Myocyte (in vitro differentiated cells): ENCODE measurements around the gene STMN3. TPM values are rescaled to one million over a fixed set of nuclear protein-coding genes. Genes with fewer than 3 reads are reported as not detected.
"Not testable (repeated sequence)": the region's sequence is repeated elsewhere in the genome, so short reads cannot be mapped to it uniquely, and the experiment has no call there.

ENCODE experiments used
- DNase-seq: peaks from one replicate; pipeline ENCODE4 v3.0.0-alpha.2; 2012; ENCODE audit warnings: low read depth
- total RNA-seq: library from RNA; depleted of rRNA; stranded (reverse); fragments of >200 nt; gene quantifications from 2 replicates; pipeline ENCODE4 v1.2.3, GENCODE V29; 2014

Gene STMN3
- total RNA-seq, 1 donor from 2014 or later = 14.7 TPM

DNA sequence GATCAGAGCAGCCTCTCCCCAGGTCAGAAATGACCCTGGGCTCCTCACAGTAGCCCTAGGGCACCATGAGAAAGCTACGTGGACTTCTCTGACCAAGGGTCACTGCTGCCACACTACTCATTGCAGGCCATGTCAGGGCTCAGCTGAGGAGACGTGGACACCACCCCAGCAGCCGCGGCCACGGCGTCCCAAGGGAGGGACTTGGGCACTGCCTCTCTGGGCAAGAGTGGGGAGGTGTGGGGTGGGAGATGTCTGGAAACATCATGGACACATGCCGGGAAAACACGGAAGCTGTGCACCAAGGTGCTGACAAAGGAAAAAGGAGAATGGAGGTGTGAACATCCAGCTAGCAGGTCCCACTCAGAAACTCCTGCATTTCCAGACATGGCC is 35.4 kb downstream of the STMN3 start:
- DNase-seq = no peak

DNA sequence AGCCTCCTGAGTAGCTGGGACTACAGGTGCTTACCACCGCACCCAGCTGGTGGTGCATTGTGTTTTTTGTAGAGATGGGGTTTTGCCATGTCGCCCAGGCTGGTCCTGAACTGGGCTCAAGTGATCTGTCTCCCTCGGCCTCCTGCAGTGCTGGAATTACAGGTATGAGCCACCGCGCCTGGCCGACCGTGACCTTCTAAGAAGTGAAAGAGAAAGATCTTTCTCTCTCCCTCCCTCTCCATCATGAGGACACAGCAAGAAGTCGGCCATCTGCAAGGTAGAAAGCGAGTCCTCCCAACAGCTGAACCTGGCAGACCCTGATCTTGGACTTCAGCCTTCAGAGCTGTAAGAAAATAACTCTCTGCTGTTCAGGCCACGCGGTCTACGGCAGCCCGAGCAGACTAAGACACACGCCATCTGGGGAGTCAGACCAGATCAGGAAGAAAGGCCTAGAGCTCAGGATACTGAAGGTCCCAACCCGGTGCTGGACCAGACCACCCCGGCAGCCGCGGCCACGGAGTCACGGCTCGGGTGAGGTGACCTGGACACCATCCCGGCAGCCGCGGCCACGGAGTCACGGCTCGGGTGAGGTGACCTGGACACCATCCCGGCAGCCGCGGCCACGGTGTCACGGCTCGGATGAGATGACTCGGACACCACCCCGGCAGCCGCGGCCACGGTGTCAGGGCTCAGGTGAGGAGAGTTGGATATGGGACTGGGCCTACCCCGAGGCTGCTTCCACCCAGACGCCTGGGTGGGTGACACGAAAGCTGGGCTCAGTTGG is 35.9 kb downstream of the STMN3 start:
- DNase-seq = no peak

DNA sequence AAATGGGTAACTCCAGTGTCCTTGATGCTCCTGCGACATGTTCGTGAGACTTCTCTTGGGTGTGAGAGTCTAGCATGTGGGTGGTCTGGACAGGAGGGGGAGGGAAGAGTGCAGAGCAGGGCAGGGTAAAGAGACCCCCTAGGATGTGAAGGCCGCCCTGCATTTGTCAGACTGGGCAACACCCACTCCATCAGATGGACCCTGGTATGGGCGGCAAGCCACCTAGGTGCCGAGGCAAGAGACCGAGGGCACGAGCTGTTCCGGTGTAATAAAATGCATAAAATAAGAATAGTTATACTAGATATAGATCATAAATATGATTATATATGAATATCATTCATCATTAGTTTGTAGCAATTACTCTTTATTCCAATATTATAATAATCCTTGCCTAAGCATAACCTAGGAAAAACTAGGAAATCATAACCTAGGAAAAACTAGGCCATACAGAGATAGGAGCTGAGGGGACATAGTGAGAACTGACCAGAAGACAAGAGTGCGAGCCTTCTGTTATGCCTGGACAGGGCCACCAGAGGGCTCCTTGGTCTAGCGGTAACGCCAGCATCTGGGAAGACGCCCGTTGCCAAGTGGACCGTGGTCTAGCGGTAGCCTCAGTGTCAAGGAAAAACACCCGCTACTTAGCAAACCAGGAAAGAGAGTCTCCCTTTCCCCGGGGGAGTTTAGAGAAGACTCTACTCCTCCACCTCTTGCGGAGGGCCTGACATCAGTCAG is 39.2 kb downstream of the STMN3 start:
- not testable (repeated sequence) for DNase-seq

DNA sequence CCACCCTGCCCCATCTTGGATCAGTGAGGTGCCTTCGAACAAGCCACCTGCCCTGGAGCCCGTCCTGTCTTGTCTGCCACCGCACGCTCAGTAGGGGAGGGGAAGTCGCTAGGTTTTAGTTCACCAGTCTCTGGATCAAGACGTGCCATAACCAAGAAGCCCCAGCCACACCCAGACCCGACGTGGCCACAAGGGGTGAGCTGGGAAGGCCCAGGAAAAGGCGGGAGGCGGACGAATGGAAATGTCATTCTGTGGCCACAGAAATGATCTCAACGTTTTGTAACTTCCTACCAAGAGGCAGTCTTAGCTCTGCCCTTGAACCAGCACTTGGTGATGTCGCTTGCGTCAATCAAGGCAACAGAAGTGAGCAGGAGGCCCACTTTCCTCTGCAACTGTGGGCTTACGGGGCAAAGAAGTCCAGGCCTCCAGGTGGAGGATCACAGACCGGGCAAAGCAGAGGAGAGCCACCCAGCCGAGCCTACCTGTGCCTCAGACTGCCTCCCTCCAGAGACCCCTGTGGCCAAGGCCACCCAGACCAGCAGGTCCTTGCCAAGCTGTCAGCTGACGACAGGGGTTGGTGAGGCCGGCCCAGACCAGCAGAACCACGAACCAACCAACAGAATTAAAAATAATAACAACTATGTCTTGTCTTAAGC is 40.8 kb downstream of the STMN3 start:
- DNase-seq = peak; percentile 33

DNA sequence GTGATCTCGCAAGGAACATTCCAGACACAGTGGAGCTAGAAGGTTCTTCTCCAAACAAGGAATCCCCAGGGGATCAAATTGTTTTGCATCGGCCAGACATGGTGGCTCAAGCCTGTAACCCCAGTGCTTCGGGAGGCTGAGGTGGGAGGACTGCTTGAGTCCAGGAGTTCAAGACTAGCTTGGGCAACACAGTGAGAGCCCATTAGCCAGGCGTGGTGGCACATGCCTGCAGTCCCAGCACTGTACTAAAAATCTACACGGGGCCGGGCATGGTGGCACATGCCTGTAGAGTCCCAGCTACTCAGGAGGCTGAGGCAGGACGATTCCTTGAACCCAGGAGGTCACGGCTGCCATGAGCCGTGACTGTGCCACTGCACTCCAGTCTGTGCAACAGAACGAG is 41.6 kb downstream of the STMN3 start:
- no peak for DNase-seq

DNA sequence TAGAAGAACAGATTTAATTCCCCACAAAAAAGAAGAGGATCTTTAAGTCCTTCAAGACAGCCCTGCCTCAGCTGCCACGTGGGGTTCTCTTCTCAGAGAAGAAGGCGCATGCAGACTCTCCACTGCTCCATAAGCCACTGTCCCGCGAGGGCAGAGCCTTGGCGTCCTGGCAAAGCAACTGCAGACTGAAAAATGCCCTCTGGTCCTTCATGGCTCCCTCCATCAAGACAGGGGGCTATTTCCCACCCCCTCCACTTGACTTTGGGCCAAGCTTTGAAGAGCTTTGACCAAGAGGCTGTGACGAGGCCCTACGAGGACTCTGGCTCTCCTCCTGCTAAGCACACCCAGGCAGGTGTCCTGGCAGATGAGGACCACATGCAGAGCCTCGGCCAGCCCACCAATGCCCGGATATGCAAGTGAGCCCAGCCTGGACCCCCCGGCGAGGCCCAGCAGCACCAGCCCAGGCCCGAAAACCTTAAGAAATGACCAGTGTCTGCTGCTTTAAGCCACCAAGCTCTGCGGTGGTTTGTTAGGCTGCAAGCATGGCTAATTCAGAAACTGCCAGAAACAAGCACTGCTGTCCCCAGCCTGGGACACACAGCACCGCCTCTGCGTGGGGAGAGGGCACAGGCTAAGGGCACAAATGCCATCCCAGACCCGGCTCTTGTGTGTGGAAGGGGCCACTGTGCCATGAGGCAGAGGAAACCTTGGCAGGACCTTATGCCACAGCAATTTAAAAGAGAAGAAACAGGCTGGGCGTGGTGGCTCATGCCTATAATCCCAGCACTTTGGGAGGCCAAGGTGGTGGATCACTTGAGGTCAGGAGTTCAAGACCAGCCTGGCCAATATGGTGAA is 42.4 kb downstream of the STMN3 start:
- DNase-seq = no peak

DNA sequence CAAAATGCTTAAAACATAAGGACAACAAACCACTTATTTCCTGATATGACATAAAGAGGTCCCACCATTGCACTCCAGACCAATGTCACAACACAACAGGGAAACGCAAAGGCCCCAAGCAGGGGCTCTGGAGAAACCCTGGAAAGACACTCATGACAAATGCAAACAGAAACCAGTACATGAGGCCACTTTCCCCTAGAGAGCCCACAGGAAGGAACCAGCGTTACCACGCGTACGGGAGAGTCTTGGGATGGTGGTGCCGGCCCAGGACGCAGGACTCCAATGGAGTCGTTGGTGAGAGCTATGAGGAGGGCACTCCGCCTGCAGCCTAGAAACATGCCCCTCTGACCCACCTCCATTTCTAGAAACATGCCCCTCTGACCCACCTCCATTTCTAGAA is 46.5 kb downstream of the STMN3 start:
- no peak for DNase-seq

DNA sequence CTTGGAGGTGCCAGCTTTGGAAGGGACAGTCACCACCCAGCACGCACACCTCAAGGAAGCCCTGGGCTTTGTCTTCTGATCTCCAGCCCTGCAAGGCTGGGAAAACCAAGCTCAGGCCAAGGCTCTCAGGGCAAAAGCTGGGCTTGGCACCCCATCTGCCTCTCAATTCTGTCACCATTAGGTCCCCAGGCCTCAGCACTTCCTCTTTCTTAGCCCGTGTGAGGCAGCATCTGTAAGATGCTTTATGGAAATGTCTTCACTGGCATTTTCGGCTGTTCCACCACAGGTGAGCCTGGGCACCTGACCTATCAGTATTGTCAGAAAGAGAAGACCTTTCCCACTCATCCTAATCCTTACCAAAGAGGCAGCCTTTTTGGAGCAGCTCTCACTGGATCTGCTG is 50.9 kb downstream of the STMN3 start:
- no peak for DNase-seq

DNA sequence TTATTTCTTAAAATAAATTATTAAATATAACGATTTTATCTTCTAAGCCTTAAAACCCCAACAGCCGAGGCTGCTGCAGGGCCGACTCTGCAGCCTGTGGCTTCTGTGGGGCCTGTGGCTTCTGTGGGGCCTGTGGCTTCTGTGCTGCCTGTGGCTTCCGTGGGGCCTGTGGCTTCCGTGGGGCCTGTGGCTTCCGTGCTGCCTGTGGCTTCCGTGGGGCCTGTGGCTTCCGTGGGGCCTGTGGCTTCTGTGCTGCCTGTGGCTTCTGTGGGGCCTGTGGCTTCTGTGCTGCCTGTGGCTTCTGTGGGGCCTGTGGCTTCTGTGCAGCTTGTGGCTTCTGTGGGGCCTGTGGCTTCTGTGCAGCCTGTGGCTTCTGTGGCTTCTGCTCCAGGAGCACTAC is 51.5 kb downstream of the STMN3 start:
- DNase-seq = not testable (repeated sequence)

DNA sequence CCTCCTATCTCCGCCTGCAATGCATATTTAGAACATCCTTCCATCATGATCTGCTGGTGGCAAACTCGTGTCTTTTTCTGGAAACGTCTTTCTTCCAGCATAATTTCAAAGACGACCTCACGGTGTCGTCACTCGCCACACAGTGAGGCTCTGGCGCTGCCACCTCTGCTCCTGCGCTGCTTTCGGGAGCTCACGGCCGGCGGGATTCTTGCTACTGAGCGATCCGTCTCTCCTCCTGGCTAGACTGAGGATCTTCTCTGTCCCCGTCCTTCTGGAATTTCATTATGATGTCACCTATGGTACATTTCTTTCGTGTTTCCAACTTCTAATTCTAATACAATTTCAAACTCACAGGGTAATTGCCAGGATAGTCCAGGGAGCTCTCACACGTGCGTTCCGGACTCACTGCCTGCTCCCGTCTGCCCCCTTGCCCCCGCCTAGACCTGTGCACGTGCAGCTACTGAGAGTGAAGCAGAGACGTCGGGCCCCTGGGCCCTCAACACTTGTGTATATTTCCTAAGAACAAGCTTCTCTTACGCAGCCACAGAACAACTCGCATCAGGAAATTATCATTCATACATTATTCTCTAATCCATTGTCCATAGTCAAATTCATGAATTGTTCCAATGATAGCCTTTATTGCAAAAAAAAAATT is 53.7 kb downstream of the STMN3 start:
- DNase-seq = no peak

DNA sequence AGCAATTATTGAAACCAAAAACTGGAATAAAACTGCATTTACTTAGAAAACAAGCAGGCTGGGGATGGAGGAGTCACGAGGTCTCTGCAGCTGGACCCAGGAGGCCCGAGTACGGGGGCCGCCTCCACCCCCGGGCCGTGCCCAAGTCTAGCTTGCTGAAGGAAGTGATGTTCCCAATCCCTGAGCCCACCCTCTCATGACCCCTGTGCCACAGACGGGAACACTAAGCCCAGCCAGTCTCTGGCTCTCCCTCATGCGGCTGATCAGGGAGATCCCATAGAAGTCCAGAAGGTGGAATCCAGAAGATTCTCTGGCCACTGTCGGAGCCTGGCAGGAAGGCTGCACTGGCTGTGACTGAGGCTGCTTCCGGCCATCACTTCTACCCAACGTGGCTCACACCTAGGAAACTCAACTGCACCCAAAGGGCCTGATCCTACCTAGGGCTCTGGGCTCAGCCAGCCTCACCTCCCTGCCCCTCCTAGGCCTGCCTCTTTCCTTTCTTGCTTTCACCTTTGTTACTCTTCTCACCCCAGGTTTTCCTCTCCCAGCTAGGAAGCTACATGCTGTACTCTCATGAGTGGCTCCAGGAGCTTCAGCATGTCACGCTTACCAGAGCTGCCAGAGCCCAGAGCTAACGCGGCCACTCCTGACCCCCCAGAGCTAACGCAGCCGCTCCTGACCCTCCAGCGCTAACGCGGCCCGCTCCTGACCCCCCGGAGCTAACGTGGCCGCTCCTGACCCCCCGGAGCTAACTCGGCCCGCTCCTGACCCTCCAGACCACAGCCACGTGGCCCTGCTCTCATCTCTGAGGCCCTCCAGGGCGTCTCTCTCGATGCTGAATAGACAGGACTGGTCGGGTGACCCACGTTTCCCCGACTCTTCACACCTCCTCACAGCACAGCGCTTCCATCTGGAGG is 54.5 kb downstream of the STMN3 start:
- no peak for DNase-seq

DNA sequence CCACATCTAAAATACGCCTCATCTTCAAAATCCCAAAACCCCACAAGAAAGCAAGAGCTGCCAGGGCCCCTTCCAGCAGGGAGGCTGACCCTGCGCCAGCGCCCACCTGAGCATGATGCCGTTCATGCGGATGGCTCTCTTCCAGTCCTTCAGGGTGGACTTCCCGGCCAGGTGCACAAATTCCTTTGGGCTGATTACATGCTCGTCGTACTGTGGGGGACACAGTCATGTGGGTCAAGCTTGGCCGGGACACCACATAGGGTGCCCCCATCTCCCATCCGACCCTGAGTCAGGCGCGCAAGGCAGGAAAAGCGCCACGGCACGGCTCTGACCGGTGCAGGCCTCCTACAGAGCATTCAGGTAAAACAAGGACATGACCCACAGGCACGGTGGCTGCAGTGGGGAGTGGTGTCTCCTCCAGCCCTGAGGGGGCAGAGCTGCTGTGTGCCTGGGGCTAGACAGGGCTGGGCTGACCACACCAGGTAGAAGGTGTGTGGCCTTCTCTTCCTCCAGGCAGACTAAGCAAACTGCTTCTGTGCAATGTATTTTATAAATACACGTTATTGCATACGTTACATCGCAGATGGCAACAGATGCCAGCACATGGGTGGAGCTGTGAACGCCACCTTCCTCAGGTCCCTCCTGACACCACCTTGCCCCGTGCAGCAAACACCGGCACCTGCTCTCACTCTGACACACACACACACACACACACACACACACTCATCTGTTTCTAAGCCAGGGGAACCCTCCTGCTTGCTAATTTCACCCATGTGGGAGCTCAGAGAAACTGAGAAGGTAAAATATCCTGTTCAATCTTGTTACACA is 55.4 kb downstream of the STMN3 start:
- no peak for DNase-seq

DNA sequence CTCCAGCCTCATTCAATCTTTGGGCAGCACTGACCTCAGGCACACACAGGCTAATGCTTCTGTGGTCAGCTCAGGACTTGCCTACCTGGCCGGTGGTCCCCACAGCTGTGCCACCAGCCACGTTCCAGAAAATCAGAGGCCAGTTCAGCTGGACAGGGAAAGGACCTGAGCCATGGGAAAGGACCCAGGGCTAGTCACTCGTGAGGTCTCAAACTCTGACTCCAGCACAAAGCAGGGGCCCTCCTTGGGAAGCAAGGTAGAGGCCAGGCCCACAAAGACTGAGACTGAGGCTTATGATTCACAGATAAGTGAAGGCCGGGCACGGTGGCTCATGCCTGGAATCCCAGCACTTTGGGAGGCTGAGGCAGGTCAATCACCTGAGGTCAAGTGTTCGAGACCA is 56.8 kb downstream of the STMN3 start:
- no peak for DNase-seq

DNA sequence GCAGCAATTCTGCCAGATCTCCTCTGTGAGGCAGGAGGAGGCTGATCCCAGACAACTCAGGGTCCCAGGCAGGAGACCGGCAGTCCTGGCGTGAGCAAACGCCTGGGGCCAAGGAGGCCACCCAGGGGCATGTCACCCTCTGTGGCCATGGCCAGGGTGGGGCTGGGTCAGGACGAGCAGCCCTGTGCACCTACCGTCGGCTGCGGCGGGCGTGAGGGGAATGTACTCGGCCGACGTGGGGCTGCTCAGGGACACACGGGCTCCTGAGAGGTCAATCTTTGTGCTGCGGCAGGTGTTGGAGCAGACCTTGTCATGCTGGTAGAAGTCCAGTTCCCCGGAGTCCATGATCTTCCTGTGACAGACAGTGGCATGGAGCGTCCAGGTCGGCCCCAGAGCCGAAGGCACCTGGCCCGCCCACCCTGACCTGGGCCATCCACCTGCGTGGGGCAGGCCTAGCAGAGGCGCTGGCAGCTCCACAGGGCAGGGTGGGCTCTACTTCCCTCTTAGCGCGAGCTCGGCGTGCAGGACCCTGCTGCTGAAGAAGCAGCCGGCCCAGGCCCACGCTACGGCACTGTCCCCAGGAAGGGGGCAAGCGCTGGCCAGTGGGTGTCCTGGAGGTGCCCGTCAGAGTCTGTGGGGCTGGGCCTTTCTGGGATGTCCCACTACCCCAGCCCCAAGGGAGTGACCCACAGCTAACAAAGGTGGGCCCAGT is 57.7 kb downstream of the STMN3 start:
- DNase-seq = no peak

DNA sequence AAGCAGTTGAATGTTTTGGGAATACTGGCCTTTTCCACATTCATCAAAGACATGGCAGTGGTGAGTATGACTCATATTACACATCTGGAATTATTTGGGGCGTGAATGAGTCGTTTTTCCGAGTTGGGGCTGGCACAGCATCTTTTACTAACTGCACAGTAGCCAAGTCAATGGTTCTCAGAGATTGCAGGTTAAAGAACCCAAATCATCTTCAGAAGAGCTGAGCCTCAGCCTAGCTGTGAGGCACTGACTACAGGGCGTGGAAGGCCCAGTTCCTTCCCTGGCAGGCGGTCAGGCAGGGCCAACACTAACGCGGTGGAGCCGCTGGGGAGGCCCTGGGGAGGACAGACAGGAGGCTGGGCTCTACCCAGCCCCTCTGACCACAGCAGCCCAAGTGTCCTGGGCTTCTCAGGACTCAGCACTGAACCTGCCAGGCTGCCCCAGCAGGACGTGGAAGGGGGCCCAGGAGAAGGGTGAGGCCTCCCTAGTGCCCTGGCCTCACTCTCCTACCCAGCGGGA is 59.1 kb downstream of the STMN3 start:
- DNase-seq = no peak

DNA sequence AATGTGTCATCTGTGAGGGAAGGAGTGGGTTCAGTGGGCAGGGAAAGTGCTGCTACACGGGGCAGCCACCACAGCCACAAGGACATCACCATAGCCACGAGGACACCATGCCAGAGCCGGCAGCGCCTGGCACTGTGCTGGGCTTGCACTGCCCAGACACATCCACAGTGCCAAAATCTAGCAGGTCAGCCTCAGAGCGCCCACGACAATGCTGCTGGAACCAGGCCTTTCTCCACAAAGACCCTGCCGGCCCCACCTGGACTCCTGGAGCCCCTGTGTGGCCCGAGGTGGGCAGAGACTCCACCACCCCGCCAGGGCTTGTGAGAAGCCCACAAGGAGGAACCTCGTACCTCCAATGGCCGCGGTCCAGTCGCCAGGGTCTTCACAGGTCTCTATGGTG is 60.6 kb downstream of the STMN3 start:
- no peak for DNase-seq

DNA sequence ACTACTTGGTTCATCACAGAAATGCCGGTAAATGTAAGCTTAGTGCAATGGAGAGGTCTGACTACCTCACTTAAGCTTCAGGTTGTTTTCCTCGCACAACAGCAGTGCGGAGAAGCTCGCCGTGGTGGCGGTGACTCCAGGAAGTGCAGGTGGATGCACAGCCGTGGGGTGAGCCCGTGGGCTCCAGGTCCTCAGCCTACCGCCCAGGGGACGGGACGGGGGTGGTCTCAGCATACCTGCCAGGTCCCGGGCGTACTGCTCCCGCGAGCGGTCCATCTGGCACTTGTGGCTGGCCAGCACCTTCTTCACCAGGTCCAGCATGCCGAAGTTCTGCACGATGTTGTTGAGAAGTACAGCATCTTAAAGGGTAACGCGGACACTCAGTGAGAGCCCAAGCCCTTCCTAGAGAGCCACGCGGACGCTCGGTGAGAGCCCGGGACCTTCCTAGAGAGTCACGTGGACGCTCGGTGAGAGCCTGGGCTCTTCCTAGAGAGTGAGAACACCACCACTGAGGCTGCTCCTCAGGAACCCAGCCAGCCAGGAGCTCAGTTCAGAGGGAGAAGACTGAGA is 61.4 kb downstream of the STMN3 start:
- no peak for DNase-seq

DNA sequence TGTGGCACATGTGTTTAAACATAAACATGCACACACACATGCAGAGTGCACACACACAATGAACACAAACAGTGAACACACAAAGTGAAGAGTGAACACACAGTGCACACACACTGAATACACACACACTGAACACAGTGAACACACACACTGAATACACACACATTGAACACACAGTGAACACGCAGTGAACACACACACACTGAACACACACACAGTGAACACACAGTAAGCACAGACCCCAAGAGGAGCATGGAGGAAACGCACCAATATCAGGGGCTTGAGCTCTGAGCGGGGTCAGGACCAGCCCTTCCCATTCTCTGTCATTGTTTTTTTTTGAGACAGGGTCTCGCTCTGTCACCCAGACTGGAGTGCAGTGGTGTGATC is 62.1 kb downstream of the STMN3 start:
- DNase-seq = no peak
